Progenitor cell of endocrine pancreas (in vitro differentiated cells): ENCODE data around the gene NCAPH2. TPM values are rescaled to one million over a fixed set of nuclear protein-coding genes. Genes with fewer than 3 reads are reported as not detected.
"Not testable (repeated sequence)": the region's sequence is repeated elsewhere in the genome, so short reads cannot be mapped to it uniquely, and the experiment has no call there.

Experiments
- DNase-seq: peaks from one replicate; pipeline ENCODE4 v3.0.0; 2021; ENCODE audit warnings: low spot score; ENCODE audit not compliant: unreplicated experiment
- H3K27ac Mint-ChIP-seq: 2 replicates; pipeline ENCODE4 v1.8.0; 2021; ENCODE audit warnings: mild to moderate bottlenecking, moderate library complexity, mixed read lengths
- H3K27me3 Mint-ChIP-seq: 2 replicates; pipeline ENCODE4 v1.8.0; 2021; ENCODE audit warnings: mixed read lengths
- H3K36me3 Mint-ChIP-seq: 2 replicates; pipeline ENCODE4 v1.8.0; 2022; ENCODE audit warnings: mixed read lengths; ENCODE audit not compliant: insufficient read depth
- H3K4me1 Mint-ChIP-seq: 2 replicates; pipeline ENCODE4 v1.8.0; 2021; ENCODE audit warnings: low read depth, mixed read lengths
- H3K4me3 Mint-ChIP-seq: 2 replicates; pipeline ENCODE4 v1.8.0; 2021; ENCODE audit warnings: low read depth, mild to moderate bottlenecking, moderate library complexity, mixed read lengths
- H3K9me3 Mint-ChIP-seq: 2 replicates; pipeline ENCODE4 v1.8.0; 2021; ENCODE audit warnings: low read depth, mixed read lengths
- total RNA-seq: library from RNA; stranded (reverse); gene quantifications from 2 replicates; pipeline ENCODE4 v1.2.1, GENCODE V29; 2021
- TF ChIP-seq, protein P1 (sequence below): fragments of 200-600 bp; sonication (generic); IDR thresholded peaks from one replicate; pipeline ENCODE4 v1.5.0; 2021; ENCODE audit warnings: antibody characterized with exemption, mild to moderate bottlenecking; ENCODE audit not compliant: unreplicated experiment

The NCAPH2 gene
- total RNA-seq, 1 donor from 2014 or later, result 66.5 TPM

DNA sequence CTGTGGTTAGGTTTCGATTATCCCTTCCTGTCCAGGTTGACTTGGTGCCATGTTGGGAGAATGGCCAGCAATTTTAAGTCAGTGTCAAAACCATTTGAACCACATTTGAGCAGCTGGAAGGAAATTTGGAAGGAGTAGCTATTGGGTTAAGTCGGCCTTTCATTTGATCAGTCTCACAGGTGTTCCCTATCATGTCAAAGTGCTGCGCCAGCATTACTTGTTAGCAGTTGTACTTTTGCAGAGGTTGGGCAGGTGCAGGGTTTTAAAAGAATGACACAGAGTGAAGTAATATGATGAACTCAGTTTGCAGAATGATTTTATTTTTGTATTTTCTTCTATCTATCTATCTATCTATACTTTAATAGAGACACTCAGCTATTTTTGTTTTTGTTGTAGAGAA is 28.2 kb downstream of the NCAPH2 start:
- Mint-ChIP-seq H3K36me3 (no peaks in the 10 kb centered on the region), H3K4me3 (no peak overlapping the region), H3K27me3 (peaks cover 36% of the 10 kb centered on the region), H3K9me3 (no peaks in the 10 kb centered on the region), H3K27ac (no peak overlapping the region), H3K4me1 (peaks cover 10% of the 10 kb centered on the region)
- TF ChIP-seq, protein P1, sequence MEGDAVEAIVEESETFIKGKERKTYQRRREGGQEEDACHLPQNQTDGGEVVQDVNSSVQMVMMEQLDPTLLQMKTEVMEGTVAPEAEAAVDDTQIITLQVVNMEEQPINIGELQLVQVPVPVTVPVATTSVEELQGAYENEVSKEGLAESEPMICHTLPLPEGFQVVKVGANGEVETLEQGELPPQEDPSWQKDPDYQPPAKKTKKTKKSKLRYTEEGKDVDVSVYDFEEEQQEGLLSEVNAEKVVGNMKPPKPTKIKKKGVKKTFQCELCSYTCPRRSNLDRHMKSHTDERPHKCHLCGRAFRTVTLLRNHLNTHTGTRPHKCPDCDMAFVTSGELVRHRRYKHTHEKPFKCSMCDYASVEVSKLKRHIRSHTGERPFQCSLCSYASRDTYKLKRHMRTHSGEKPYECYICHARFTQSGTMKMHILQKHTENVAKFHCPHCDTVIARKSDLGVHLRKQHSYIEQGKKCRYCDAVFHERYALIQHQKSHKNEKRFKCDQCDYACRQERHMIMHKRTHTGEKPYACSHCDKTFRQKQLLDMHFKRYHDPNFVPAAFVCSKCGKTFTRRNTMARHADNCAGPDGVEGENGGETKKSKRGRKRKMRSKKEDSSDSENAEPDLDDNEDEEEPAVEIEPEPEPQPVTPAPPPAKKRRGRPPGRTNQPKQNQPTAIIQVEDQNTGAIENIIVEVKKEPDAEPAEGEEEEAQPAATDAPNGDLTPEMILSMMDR, result no peak
- DNase-seq, result no peak

DNA sequence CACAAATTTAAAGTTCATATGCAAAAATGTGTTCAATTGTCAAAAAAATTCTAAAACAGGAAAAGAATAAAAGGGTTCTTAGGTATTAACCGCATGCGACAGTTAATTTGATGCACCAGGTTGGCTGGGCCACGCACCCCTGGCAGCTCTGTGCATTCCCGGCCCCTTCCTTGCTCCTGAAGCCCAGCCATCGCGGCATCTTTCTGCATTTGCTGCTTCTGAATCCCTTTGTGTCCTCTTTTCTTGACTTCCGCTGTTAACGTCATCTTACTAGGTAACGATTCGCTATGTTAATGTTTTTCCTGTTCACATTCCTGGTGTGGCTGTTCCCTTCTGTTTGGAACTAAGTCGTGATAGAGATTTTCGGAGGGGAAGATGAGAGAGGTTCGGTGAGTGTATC is 29.7 kb downstream of the NCAPH2 start:
- H3K27me3 Mint-ChIP-seq, result peaks cover 41% of the 10 kb centered on the region
- H3K4me3 Mint-ChIP-seq, result no peak overlapping the region
- no peak overlapping the region for H3K27ac Mint-ChIP-seq
- no peak for DNase-seq
- no peaks in the 10 kb centered on the region for H3K36me3 Mint-ChIP-seq
- no peaks in the 10 kb centered on the region for H3K9me3 Mint-ChIP-seq
- peaks cover 7% of the 10 kb centered on the region for H3K4me1 Mint-ChIP-seq
- TF ChIP-seq, protein P1, result no peak

DNA sequence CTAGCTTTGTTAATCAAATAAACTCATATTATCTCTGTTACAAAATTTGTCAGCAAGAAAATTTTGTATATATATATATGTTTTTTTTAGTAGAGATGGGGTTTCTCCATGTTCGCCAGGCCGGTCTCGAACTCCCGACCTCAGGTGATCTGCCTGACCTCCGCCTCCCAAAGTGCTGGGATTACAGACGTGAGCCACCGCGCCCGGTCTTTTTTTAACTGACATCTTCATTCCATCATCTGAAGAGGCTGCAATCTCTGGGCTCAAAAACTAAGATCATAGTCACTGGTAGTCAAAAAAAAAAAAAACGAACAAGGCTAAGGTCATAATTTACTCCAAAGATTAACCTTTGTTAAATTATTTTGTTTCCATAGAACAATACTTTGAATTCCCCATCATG is 32.4 kb downstream of the NCAPH2 start:
- Mint-ChIP-seq H3K27me3 (peaks cover 28% of the 10 kb centered on the region), H3K4me1 (no peaks in the 10 kb centered on the region), H3K9me3 (no peaks in the 10 kb centered on the region), H3K27ac (no peak overlapping the region), H3K36me3 (no peaks in the 10 kb centered on the region), H3K4me3 (no peak overlapping the region)
- TF ChIP-seq, protein P1, result no peak
- DNase-seq, result no peak

DNA sequence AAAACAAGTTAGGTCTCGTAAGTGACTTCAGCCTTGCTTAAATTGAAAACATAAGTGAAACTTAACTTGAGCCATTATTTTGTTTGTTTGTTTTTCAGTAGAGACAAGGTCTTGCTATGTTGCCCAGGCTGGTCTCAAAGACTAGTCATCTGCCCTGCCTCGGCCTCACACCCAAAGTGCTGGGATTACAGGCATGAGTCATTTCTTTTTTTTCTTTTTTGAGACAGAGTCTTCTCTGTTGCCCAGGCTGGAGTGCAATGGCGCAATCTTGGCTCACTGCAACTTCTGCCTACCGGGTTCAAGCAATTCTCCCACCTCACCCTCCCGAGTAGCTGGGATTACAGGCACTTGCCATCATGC is 33.6 kb downstream of the NCAPH2 start:
- not testable (repeated sequence) for H3K36me3 Mint-ChIP-seq, H3K27ac Mint-ChIP-seq, H3K9me3 Mint-ChIP-seq, H3K4me1 Mint-ChIP-seq, H3K4me3 Mint-ChIP-seq, DNase-seq
- peaks cover 31% of the 10 kb centered on the region for H3K27me3 Mint-ChIP-seq

DNA sequence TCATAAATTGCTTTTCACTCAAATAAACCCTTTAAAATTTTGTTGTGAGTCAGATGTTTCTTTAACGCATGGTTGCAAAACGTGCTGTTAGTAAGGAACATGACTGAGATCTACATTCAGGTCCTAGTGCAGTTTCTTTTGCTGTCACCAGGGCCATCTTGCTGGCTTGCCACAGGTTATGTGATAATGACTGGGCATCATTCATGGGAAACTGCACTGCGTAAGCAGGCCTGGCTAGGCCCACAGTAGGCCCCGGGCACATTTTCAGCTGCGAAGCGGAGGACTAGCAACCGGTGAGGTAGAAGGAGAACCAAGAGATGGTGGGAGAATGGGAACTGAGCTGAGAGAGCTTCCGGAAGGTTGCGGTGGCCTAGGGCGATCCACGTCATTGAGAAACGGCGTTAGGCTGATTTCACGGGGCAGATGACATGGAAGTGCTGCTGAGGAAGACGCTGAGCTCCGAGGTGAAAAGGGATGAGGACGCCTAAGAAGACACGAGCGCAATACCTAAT is 34.4 kb downstream of the NCAPH2 start:
- no peak for DNase-seq
- Mint-ChIP-seq H3K4me3 (no peak overlapping the region), H3K4me1 (no peaks in the 10 kb centered on the region), H3K36me3 (no peaks in the 10 kb centered on the region), H3K27ac (no peak overlapping the region), H3K27me3 (peaks cover 31% of the 10 kb centered on the region), H3K9me3 (no peaks in the 10 kb centered on the region)
- TF ChIP-seq, protein P1, result no peak

DNA sequence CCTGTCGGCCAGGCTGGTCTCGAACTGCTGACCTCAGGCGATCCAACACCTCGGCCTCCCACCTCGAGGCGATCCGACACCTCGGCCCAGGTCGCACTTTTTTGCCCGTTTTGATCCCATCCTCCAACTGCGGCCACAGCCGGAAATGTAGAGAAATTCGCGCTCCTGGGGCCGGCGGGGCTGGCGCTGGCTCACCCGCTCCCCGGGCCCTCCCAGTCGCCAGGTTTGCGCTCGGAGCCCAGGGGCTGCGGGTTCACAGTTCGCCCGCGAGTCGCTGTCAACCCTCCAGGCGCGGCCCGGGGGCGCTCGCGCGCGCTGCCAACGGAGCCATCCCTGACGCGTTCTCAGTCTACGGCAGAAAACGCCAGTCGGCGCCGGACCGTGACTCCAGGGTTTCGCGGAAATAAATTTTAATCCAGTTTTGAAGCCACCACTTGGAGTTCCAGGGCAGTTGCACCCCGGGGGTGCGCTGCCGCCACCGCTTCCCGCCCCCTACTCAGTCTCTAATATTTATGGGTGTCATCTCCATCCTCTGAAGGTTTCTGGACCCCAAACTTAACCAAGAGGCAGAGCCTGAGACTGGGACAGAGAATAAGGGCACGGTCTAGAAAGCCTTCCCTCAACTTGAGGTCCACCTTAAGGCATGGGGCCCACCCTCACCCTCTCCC is 36.2 kb downstream of the NCAPH2 start:
- Mint-ChIP-seq H3K27me3 (peaks cover 23% of the 10 kb centered on the region), H3K4me3 (no peak overlapping the region), H3K36me3 (no peaks in the 10 kb centered on the region), H3K9me3 (no peaks in the 10 kb centered on the region), H3K27ac (no peak overlapping the region), H3K4me1 (no peaks in the 10 kb centered on the region)
- TF ChIP-seq, protein P1, result peak; percentile 71
- DNase-seq, result peak; percentile 76
